Stimulated activated CD4-positive, alpha-beta T cell treated with anti-CD3 and anti-CD28 coated beads, TNF-alpha, amount 100 ng/mL, for 48 hours (primary cell): Measurements from ENCODE around the gene ZNF514.
"Not testable (repeated sequence)": the region's sequence is repeated elsewhere in the genome, so short reads cannot be mapped to it uniquely, and the experiment has no call there.

Experiments
- DNase-seq, 3 donors: peaks; one replicate each; pipeline ENCODE4 v3.0.0-alpha.2; 2020; ENCODE audit warnings: low read depth in 3 of 3

The ZNF514 gene

DNA sequence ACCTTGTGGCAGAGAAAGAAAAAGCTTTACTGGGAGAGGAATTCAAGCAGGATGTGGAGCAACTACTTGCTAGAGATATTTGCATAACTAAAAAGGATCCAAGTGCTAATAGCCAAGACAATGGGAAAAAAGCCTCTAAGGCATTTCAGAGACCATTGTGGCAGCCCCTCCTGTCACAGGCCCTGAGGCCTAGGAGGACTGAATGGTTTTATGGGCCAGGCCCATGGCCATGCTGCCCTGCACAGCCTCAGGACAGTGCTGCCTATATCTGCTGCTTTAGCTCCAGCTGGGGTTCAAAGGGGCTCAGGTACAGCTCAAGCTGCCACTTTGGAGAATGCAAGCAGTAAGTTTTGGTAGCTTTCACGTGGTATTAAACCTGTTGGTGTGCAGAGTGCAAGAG is 20.9 kb downstream of the ZNF514 start:
- no peak for DNase-seq

GRCh38 chr2:95122197-95122551 is 37.5 kb downstream of the ZNF514 start:
- DNase-seq: no peak

GRCh38 chr2:95121407-95122196 is 38.0 kb downstream of the ZNF514 start, which contains the start of gene MRPS5:
MRPS5 (minus strand) TSS chr2:95121808; CDS start chr2:95121791, 17 bp downstream.
- peak; percentile 75 to 95 (median 84) for DNase-seq

DNA sequence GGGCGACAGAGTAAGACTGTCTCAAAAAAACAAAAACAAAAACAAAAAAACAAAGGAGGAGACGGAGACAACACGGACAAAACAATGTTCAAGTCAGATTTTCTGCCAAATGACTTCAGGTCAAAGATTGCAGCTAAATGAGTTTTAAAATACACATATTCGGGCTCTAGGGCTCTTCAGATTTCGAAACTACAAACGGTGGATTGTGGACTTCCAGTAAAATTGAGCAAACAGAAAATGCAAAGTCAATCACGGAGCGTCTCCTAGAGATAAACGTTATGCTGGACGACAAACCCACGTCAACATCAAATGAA is 38.6 kb downstream of the ZNF514 start:
- DNase-seq: no peak

DNA sequence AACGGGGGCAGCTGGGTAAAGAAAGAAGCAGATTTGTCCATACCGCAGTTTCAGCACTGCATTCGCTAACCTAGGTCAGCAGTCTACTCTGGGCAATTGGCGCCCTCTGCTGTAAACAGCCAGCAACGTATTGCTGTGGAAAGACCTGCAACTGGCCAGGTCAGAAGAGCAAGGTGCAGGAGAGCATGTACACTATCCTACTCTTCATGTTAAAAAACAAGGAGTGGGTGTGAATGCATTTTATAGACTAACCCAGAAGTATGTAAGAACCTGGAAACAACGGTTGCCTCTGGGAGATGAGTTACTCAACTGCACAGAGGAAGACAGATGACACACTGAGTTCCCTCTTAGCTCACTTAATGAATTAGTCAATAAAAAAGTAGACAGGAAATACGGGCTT is 44.2 kb downstream of the ZNF514 start:
- peak; percentile 48 to 56 (median 53) for DNase-seq

GRCh38 chr2:95113464-95113863 is 46.2 kb downstream of the ZNF514 start:
- no peak for DNase-seq

DNA sequence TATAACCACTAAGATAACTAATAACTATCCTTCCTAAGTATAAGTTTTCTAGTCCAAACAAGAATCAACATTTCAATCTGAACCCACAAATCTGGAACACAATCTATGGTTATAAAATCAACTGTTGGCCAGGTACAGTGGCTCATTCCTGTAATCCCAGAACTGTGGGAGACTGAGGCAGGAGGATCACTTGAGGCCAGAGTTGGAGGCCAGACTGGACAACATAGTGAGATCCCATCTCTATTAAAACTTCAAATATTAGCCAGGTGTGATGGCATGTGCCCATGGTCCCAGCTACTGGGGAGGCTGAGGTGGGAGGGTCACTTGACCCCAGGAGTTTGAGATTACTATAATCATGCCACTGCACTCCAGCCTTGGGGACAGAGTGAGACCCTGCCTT is 49.3 kb downstream of the ZNF514 start:
- DNase-seq: no peak

- no peak for DNase-seq
These were observed 50.4 kb downstream of the ZNF514 start for GRCh38 chr2:95109260-95109659.

- DNase-seq: no peak
These were observed 53.6 kb downstream of the ZNF514 start for GRCh38 chr2:95106081-95106480.

- DNase-seq: no peak
These were observed 55.0 kb downstream of the ZNF514 start for GRCh38 chr2:95104606-95105005.

GRCh38 chr2:95099910-95100309 is 59.7 kb downstream of the ZNF514 start:
- no peak for DNase-seq

GRCh38 chr2:95098273-95098672 is 61.4 kb downstream of the ZNF514 start:
- not testable (repeated sequence) for DNase-seq
